DOHH2 (cell line): ENCODE results near the gene HSD17B12.

ENCODE experiments used
- CTCF ChIP-seq: fragments of 200-600 bp; sonication (generic); IDR thresholded peaks from one replicate; pipeline ENCODE4 v1.5.1; 2014; ENCODE audit warnings: antibody characterized with exemption, mild to moderate bottlenecking, low read depth, low read length; ENCODE audit not compliant: poor library complexity, severe bottlenecking
- EZH2phosphoT487 ChIP-seq: fragments of 200-600 bp; sonication (generic); IDR thresholded peaks from 2 replicates; pipeline ENCODE4 v1.6.1; 2017; ENCODE audit warnings: borderline replicate concordance, mild to moderate bottlenecking, antibody characterized with exemption, low read length, moderate library complexity, mixed read lengths

GRCh38 chr11:43806976-43807375 is 126.4 kb downstream of the HSD17B12 start:
- no peak for TF ChIP-seq CTCF
- TF ChIP-seq EZH2phosphoT487: no peak
